HG02798 (cell line): ENCODE measurements around the gene SRSF2.
"Not testable (repeated sequence)": the region's sequence is repeated elsewhere in the genome, so short reads cannot be mapped to it uniquely, and the experiment has no call there.

Source experiments
- ATAC-seq: cut with Tn5 transposase; IDR thresholded peaks from one replicate; pipeline ENCODE4 v1.9.1; 2021; ENCODE audit warnings: mild to moderate bottlenecking; ENCODE audit not compliant: unreplicated experiment, poor library complexity

Gene SRSF2, protein sequence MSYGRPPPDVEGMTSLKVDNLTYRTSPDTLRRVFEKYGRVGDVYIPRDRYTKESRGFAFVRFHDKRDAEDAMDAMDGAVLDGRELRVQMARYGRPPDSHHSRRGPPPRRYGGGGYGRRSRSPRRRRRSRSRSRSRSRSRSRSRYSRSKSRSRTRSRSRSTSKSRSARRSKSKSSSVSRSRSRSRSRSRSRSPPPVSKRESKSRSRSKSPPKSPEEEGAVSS

DNA sequence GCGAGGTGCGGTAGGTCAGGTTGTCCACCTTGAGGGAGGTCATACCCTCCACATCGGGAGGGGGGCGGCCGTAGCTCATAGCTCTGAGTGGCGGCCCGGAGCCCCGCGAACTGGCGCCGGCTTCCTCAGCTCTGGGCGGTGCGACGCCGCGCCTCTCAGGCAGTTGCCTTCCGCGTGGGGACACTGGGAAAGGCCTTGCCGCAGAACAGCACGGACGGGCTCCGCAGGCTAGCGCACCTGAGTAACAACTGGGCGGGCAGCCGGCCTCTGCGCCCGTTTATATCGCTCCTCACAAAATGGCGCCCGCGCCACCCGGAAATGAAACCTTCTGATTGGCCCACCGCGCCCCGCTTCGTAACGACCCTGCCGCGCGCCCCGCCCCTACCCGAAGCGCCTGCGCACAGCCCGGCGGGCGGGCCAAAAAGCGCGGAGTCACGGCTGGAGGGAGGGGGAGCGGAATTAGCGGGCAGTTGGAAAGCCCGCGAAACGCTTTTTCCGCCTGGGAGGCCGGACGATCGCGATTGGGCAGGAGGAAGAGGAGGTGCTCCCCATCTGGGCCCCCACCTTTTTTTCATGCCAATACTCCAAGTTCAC lies at the start of gene SRSF2:
SRSF2 (minus strand) TSS at position 250 of the 594 bp plus-strand sequence; CDS start at position 79, 171 bp downstream.
- peak; percentile 73 for ATAC-seq

DNA sequence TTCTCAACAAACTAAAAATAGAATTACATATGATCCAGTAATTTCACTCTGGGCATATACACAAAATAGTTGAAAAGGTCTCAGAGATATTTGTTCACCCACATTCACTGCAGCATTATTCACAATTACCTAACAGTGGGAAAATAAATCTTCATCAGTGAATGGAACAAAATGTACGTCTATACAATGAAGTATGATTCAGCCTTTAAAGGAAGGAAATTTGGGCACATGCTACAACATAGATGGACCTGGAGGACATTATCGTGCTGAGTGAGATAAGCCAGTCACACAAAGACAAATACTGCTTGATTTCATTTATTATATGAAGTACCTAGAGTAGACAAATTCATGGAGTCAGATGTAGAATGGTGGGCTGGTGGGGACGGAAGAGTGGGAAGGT lies 47.8 kb upstream of the SRSF2 start:
- no peak for ATAC-seq

DNA sequence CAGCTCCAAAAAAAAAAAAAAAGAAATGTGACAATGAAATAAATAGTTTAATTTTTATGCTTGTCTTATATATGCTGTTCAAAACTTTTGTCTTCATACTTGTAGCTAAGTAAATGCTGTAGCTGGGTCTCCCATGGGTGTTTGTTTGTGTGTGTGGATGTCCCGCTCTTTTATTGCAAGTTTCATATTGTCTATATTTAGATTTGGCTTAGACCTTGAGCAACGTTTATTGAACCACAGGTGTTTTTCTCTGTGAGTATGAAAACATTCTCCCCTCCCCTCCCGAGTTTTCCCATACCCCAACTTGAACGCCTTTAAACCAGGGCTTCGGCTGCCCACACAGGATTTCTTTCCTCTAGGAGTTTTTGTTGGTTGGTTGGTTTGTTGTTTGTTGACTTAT lies 46.0 kb upstream of the SRSF2 start:
- ATAC-seq: no peak

DNA sequence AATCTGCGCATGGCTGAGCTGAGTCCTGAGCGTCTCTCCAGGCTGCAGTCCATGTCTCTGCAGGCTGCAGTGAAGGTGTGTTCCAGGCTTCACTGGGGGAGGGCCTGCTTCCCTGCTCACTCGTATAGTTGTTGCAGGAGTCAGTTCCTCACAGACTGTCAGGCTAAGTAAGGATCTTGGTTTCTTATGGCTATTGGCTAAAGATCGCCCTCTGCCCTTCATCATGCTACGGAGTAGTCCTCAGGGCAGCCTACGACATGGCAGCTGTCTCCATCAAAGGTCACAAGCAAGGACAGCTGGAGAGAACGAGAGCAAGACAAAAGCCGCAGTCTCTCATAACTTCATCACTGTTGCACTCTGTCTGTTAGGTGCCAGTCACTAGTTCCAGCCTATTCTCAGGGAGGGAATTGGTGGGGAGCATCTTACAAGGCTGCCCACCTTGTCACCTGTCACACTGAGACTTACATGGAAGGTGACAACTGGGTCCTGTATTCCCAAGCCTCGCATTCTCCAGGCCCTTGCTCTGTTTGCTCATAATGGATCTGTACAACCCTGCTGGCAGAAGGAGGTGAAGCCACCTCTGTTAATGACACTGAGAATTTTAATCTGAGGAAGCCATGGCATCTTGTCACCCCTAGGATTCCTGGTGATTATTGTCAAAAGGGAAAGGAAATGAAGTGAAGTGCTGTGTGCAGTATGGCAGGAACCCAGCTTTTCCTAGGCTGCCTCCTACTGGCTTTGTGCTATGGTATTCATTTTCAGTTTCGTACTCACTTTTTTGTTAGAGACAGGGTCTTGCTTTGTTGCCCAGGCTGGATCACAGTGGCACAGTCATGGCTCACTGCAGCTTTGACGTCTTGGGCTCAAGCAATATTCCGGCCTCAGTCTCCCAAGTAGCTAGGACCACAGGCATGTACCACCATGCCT lies 44.2 kb upstream of the SRSF2 start:
- no peak for ATAC-seq

DNA sequence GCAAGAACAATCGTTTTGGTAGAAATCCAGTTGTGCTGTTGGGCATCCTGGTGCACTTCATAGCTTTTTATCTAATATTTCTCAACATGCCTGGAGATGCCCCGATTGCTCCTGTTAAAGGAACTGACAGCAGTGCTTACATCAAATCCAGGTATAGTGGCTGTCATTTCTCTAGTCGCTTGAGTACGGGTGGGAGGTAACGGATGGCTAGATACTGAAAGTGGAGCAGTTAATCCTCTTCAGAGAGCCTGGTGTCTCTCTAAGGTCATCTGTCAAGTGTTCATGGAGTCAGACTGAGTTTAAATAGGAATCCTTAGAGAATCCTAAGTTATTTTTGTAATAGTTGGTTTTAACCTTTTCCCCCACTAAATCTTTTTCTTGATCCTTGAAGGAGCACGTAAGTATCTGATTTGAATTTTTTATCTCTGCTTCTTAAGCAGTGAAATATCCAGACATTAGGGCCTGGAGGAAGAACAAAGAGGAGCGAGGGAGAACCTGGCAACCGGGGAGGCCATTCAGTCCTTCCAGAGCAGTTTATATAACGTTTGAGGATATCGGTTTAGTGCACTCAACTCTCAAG lies 38.0 kb upstream of the SRSF2 start:
- ATAC-seq: no peak

DNA sequence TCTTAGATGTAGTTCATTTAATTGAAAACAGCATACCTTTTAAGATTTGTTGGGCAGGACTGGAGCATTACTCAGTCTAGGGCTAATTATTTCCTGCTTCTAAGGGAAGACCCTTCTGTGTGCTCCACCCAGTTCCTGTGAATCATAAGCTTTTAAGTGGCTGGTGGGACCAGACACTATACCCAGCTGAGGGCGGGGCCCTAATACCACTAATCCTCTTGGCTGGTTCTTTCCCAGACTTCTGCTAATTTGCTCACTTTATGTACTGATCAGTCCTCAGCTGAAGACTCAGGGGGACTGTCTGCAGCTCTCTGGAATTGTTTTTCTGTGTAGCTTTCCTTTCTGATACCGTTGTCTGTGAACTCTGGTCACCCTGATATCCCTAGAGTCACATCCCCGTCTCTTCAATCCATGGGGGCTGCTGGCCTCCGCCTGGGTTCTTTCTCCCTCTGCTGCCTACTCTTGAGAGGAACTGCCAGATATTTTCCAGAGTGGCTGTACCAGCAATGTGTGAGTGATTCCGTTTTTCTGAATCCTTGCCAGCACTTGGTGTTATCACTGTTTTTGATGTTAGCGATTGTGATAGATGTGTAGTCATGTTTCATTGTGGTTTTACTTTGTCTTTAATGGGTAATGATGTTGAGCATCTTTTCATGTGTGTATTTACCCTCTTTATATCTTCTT lies 35.9 kb upstream of the SRSF2 start:
- ATAC-seq: no peak

DNA sequence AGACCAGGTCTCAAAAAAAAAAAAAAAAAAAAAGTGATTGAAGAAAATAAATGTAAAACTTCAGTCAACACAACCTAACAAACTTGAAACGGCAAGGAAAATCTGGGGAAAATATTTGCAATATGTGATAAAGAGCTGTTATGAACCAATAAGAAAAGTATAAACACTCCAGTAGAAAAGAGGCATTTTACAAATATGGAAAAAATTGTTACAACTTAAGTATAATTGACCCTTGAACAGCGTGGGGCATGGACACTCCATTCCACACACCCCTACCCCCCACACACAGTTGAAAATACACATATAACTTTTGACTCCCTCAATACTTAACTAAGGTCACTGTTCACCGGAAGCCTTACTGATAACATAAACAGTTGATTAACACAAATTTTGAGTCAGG lies 21.4 kb upstream of the SRSF2 start:
- no peak for ATAC-seq

DNA sequence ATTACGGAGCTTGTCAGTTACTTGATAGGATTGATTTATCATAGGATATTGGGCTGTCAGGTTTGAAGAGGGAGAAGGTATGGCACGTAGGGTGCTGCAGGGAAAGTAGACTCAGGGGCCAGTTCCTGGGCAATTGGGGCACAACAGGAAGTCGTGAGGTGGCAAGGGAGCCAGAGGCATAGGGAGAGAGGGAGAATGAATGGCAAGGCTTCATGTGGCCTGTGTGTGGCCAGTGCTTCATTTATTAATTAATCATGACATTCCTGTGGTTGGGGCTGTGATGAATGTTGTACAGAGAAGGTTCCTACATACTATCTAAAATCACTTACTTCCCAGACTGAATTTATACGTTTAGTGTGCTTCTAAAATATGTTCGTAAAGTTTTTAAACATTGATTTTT lies 20.1 kb upstream of the SRSF2 start:
- ATAC-seq: no peak

DNA sequence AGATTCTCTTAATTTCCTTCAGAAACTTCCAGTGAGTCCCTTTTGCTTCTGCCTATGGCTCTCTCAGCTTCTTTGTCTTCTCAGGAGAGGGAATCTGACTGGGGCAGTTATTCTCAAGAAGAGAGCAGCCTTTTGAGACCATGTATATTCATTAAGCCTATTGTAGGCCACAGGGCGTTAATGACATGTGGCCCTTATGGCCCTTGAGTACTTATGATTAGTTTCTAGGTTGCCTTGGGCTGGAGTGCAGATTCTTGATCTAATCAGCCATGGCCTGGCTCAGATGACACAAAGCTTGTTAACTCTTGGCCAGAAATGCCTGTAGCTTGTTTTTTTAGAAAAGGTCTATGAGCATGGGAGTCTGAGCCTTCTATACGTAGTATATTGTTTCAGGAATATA lies 18.2 kb upstream of the SRSF2 start:
- ATAC-seq: no peak

DNA sequence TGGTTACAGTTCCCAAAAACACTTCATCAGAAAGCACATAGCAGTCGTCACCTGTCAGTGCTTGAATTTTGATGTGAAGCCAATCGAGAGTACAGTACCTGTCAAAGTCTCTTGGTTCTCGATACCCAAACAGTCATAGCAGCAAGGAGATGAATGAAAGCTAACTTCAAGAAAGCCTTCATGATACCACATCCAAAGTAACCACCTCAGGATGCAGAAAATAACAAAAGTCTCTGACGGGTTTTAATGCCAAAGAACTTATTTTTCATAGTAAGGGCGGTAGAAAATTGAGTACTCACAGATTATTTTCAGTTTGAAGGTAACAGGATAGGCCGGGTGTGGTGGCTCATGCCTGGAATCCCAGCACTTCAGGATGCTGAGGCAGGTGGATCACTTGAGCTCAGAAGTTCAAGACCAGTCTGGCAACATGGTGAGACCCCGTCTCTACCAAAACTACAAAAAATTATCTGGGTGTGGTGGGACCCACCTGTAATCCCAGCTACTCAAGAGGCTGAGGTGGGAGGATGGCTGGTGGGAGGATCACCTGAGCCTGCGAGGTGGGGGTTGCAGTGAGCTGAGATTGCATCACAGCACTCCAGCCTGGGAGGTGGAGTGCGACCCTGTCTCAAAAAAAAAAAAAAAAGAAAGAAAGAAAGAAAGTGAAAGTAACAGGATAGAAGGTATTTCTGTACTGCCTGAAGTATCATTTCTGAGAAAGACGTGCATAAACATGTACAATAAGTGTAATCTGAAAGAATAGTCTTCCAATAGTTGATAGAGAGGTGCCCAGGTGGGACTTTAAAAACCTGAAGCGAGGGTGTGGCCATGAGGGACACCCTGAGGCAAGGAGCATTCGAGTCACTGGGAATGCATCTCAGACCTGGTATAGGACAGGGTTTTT lies 16.2 kb upstream of the SRSF2 start:
- ATAC-seq: no peak

DNA sequence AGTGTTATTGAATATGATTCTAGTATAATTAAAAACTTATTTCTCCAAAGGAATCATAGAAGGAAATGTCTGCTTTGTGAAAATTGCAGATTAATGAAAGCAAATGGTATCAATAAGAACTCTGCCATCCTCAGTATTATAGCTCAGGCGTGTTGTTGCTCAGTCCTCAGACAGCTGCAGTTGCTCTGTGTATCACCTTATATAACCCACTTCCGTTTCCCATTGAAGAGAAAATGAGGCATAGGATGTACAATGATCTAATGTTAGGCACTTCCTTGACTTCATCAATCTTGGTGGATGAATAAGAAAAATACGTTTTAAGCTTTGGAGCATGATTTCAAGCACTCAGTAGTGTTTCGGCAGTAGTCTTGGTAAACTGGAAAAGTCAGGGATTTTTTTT lies 14.9 kb upstream of the SRSF2 start:
- ATAC-seq: no peak

DNA sequence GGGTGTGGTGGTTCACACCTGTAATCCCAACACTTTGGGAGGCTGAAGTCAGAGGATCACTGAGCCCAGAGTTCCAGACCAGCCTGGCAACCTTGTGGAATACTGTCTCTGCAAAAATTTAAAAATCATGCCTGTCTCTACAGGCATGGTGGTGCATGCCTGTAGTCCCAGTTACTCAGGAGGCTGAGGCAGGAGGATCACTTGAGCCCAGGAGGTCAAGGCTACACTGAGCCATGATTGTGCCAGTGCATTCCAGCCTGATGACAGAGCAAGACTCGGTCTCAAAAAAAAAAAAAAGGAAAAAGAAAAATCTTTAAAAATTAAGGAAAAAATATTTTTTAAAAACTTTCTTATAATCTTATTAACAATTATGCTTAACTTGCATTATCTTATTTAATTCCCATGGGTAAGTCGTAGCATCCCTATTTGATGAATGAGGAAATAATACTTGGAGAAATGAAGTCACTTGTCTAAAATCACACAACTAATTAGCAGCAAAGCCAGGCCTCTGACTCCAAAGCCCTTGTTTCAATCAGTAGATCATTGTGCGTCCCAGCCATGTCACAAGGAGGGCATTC lies 14.4 kb upstream of the SRSF2 start:
- no peak for ATAC-seq

DNA sequence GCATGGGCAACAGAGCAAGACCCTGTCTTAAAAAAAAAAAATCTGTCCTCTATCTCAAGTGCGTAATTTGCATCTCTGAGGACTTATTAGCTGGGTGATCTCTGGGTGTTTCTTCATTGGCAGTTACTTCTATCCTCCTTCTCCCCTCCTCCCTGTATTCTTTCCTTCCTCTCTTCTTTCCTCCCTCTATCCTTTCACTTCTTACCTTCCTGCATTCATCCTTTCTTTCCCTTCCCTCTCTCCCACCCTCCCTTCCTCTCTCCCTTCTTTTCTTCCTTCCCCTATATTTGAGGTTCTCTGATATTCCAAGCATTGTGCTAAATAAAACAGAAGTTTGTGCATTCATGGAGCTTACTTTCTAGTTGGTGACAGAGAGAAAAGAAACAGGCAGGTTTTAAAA lies 11.5 kb upstream of the SRSF2 start:
- no peak for ATAC-seq

DNA sequence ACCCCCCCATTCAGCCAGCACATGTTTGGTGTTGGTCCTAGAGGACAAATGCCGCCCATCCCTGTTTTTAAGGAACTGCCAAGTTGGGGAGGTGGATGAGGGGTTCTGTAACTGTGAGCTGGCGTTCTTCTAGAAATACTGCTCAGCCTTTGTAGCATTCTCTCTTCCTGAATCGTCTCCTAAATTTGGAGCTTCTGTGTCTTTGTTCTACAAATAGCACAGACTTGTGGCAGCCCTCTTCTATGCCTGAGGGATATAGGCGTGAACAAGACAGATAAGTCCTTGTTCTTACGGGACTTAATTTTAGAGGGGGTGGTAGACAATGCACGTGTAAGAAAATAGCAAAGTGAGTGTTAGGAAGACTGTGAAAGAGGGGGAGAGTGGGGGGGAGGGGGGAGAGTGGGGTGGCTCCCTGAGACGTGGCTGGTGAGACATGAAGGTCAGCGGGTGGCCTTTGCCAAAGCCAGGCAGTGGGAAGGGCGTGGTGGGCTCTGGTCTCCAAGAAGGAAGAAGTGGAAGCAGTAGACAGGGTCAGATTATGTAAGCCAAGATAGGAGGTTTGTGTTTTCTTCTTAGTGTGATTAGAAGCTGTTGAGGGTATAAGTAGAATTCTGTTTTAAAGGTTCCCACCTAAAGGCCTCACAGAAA lies 10.7 kb upstream of the SRSF2 start:
- ATAC-seq: no peak

DNA sequence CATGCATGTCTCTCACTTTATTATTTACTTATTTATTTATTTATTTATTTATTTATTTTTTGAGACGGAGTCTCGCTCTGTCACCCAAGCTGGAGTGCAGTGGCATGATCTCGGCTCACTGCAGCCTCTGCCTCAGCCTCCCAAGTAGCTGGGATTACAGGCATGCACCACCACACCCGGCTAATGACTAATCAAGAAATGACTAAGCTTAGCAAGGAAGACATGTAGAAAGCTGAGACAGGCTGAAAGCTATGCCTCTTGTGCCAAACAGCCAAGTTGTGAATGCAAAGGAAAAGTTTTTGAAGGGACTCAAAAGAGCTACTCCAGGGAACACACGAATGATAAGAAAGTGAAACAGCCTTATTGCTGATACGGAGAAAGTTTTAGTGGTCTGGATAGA lies 8.7 kb upstream of the SRSF2 start:
- not testable (repeated sequence) for ATAC-seq

DNA sequence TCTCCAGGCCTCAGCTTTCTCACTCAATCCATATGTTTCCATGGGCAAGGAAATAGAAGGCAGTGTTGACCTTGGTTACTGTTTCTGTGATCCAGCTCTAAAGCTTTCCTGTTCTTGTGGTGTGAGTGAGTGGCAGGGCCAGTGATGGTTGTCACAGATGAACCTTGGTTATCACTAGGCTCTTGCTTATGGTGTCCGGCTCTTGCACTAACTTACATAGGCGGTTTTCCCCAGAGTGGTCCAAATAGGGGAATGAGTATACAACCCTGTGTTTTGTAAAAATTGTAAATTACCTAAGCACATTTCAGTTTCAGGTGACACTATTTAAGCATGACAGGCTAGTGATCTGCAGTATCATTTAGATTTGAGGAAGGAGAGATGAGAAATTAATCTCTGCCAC lies 7.6 kb upstream of the SRSF2 start:
- ATAC-seq: no peak

DNA sequence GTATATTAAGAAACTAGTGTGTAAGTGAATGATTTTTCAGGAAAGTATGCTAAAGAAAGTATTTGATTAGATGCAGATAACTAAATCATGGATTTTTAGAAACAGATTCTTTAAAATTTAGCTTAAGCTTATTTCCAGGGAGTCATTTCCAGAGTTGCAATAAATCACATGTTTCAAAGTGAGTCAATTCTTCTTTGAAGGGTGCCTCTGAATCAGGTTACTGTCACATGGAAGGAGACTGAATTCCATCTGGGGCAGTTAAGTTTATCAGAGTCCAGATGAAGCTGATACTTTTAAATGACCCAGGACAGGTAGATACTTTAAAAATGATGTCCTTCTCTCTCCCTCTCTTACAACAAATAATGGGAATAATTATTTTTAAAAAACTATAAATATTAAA lies 5.8 kb upstream of the SRSF2 start:
- no peak for ATAC-seq

DNA sequence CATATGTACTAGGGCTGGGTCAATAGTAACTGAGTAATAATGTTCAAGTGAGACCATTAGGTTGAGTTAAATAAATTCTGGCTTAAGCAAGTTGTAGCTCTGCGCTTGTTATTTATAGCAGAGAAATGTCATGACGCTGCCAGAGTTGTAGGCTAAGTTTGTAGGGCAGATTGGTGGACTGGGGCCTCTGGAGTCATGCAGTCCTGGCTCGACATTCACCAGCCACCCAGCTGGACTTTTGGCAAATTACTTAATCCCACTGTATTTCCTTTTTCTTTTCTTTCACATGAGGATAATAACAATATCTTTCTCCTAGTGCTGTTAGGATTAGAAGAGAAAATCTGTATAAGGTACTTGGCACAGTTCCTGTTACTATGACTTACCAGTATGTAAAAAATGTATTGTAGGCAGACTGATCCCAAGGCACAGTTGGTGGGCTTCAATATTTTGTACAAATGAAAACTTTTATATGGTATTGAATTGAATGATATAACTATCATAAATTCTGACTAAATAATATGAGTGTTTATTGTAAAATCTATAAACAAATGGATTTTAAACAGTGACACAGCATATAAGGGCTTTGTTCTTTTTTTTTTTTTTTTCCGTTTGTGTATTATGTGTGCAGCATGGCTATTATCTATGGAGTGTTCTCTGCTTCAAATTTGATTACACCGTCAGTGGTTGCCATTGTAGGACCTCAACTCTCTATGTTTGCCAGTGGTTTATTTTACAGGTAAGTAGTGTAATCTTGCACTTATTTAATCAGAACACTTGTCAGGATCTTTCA lies 3.4 kb upstream of the SRSF2 start:
- ATAC-seq: no peak
